GM19035 (cell line): ENCODE data around the gene AGAP3.

Experiments
- ATAC-seq: cut with Tn5 transposase; IDR thresholded peaks from one replicate; pipeline ENCODE4 v1.9.1; 2021; ENCODE audit not compliant: unreplicated experiment

AGAP3 gene

GRCh38 chr7:151152643-151153513 lies 66.6 kb downstream of the AGAP3 start:
- ATAC-seq: no peak

GRCh38 chr7:151157645-151158329 lies 71.5 kb downstream of the AGAP3 start:
- no peak for ATAC-seq

- no peak for ATAC-seq
Measured at GRCh38 chr7:151161757-151162156, 75.5 kb downstream of the AGAP3 start.

GRCh38 chr7:151166629-151167196 lies 80.4 kb downstream of the AGAP3 start:
- ATAC-seq: no peak

GRCh38 chr7:151167197-151167961 lies 81.1 kb downstream of the AGAP3 start, which contains the start of gene GBX1:
Gene GBX1 (minus strand): TSS chr7:151167694. CDS start chr7:151167548, 146 bp downstream.
- no peak for ATAC-seq

DNA sequence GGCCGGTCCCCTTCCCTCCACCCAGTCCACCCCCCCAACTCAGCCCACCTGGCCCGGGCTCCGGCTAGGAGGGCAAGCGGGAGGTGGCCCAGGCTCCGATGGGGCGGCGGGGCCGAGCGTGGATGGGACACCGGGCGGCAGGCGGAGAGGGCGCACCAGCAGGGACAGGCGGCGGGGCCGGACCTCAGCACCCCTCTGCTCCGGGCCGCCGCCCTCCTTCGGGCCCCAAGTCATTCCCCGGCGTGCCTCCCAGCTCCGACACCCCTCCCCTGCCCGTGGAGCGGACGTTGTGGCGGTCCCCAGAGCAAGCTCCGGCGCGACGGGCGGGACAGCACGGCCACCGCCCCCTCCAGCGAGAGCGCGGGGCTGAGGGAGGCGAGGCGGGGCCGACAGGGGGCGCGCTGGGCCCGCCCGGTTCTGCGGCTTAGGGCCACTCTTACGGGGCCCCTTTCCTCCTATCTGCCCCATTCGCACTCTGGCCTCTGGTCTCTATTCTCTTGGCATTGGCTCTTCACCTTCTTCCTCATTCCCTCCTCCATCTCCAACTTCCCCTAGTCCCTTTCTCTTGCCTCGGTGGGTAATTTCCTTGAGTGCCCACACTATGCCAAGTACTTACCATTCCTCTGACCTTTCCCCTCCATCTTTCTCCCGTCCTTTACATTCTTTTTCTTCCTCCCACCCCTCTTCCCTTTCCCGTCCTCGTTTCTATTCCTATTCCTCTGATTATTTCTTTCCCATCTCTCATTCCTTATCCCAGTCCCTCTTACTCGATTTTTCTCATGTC lies 81.9 kb downstream of the AGAP3 start:
- peak; percentile 60 for ATAC-seq

DNA sequence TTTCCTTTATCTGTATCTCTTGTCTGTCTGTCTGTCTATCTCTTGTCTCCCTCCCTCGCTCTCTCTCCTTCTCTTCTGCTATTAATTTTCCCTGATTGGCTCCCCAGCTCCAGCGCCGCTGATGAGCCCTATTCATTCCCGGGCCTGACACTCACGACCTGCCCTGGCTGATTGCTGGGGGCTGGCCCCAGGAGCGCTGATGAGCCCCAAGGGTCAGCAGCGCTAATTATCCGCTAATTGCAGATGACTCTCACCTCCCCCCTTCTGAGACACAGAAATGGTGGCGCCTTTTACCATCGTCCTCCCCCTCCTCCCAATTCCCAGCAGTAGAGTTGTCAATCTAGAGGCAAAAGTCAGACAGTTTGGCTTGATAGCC lies 82.5 kb downstream of the AGAP3 start:
- no peak for ATAC-seq

DNA sequence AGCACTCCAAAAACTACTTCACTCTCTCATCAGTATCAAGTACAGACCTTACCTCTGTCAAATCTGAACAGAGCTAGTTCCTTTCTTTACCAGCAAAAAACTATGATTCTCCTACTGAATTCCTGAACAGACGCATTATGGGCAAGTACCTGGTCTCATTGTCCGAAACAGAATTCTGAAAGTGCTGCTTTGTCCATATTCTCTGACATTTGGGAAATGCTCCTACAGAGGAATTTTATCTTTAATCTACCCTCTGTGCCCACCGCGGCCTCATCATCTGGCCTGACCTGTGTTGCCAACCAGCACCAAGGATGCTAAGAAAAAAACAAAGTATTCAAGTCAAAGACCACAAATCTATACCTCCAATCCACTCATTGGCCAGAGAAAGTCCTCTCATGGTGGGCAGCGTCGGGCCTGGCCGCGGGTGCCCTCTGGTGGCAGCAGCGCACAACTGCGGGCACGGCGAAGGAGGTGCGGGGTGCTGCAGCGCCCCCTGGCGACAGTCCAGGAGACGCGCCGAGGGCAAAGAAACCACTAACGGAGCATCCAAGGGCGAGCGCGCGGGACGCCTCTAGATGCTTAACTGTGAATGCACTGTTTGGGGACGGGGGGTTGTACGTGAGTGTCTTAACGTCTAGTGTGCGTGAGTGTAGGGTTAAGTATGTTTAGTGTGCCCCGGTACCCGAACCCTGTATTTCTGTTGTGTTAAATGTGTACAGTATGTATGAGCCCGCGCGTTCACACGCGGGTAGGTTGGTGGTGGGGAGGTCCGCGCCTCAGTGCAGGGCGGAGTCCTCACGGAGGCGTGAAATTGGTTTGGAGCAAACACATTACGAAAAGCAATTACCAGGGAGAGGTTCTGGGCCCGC lies 86.2 kb downstream of the AGAP3 start:
- ATAC-seq: peak; percentile 63

GRCh38 chr7:151173386-151174245 lies 87.3 kb downstream of the AGAP3 start:
- no peak for ATAC-seq

DNA sequence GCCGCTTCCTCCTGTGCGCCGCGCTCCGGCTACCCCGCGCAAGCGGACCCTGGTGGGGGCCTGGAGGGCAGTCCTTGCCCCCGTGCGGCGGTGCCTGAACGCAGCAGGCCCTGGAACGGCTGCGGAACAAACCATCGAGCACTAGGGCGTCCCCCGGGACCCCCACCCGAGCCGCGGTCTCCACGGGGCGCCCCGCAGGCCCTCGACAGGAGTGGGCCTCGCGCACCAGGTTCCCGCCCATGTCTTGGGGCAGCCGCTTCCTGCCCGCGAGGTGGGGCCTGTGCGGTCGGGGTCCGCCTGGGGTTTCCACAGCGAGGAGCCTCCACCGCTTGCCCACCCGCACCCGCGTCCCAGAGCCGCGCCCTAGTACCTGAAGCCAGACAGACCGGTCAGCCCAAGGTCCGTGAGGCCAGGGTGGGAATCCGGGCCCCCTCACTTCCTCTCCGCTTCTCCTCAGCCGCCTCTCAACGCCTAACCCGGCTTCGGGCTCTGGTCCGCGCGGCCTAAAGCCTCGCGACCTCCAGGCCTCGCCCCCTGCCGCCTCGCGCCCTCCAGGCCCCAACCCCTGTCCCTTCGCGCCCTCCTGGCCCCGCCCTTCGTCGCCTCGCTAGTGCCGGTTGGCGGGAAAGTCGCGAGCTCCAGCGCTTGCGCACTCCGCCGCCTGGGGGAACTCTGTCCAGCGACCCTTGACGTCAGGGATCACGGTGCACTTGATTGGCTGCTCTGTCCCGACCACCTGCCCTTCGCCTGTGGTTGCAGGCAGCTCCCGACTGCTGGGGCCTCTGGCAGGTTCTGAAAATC lies 88.2 kb downstream of the AGAP3 start:
- no peak for ATAC-seq

- no peak for ATAC-seq
Measured at GRCh38 chr7:151175047-151175792, 88.9 kb downstream of the AGAP3 start.

- ATAC-seq: no peak
Measured at GRCh38 chr7:151175793-151176311, 89.6 kb downstream of the AGAP3 start.

DNA sequence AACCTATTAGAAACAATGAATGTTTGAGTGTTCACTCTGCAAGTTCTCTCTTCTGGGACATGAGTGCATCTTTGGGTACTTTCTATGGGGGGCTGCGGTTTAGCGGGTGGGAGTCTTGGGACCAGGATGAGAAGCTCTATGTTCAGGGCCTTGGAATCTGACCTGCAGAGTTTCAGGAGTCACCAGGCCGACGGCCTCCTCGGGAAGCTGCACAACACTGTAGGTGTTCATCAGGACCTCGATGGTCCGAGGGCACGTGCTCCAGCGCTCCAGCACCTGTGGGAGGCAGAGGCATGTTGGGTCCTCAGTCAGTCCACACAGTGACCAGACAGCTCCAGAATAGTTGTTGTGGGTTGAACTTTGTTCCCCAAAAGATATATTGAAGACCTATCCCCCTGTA lies 90.1 kb downstream of the AGAP3 start:
- ATAC-seq: no peak

DNA sequence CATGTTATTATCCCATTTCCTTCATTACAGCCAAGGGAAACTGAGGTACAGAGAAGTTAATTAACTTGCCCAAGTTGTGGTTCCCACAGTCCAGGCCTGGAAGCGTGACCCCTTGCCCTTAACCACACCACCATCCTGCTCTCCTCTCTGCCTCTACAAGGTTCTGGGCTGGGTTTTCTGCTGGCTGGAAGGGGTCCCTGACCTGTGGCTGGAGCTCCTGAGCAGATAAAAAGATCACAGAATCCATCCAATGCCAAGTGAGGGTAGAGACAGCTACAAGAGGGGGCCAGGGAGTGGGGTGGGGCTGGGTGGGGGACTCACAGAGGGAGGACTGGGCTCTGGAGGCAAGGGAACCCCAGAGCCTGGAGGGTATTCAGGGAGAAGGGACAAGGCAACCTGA lies 91.0 kb downstream of the AGAP3 start:
- no peak for ATAC-seq

- no peak for ATAC-seq
Measured at GRCh38 chr7:151178236-151178635, 92.0 kb downstream of the AGAP3 start.

DNA sequence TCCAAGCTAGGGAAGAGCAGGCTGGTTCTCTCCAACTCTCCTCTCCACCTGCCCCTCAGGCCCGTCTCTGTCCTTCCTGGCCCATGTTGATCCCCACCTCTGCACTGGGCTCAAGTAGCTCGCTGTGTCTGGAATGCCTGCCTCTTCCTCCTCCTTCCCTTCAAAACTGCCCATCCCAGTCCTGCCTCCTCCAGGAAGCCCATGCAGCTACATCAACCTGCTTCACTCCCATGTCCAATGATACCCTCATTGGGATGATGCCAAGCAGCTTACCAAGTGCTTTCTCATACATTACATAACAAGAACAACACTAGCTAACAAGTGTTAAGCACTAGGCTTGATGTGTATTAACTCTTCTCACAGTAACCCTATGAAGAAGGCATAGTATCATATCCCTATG lies 92.6 kb downstream of the AGAP3 start:
- ATAC-seq: no peak
